Glomerular endothelial cell (primary cell): ENCODE results near the gene MAN2A1. TPM values are rescaled to one million over a fixed set of nuclear protein-coding genes. Genes with fewer than 3 reads are reported as not detected.

Source experiments
- DNase-seq: peaks from one replicate; pipeline ENCODE4 v3.0.0-alpha.2; 2011; ENCODE audit warnings: low read depth, low spot score; ENCODE audit errors: extremely low read depth
- total RNA-seq: library from RNA; depleted of rRNA; stranded (reverse); fragments of >200 nt; gene quantifications from 2 replicates; pipeline ENCODE4 v1.2.3, GENCODE V29; 2015

The MAN2A1 gene
- total RNA-seq, 1 donor from 2014 or later, result 78.0 TPM

DNA sequence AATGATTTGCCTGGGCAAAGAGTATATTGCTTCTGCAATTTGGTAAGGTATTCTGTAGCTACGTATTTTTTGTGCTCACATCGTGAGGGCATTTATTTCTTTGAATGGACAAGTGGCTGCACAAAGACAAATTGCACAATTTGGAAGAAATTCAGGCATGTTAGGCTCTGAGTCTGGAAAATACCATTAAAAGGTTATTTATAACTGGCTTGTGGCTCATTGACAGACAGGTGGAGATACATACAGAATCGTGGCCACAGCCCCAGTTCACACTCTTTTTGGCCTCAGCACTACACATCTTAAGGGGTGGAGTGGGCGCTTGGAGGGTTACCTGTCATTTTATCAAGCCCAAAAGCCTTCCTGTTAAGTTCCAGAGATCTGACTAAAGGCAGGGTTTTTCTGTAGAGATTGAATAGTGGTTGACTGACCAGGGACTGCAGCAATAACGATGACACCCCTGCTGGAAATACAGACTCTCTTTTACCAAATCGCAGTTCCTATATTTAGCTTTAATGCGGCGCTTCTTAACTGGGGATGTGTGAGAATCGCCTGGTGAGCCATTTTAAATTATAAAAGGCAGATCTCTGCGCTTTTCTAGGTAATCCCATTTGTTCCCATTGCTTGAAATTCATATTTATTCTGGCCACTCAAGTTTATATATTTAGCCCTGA is 14.7 kb downstream of the MAN2A1 start:
- DNase-seq, result no peak

- DNase-seq, result no peak
These were observed 15.9 kb downstream of the MAN2A1 start for GRCh38 chr5:109705596-109705995.

DNA sequence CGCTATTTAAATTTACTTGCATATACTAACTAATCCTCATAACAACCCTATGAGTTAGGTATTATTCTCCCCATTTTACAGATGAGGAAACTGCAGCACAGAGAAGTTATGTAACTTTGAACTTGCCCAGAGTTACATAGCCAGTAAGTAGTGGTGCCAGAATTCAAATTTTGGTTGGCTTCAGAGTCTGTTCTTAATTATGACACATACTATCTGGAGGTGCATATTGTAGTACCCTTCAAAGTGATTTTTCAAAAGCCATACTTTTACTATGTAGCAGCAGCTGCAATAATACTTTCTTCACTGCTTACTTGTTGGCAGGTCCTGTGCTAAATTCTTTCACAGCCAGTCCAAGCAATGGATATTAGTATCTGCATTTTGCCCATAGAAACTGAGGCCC is 16.4 kb downstream of the MAN2A1 start:
- DNase-seq, result no peak

GRCh38 chr5:109707531-109707930 is 17.8 kb downstream of the MAN2A1 start:
- DNase-seq, result no peak

- no peak for DNase-seq
These were observed 19.1 kb downstream of the MAN2A1 start for GRCh38 chr5:109708813-109709212.

- no peak for DNase-seq
These were observed 19.5 kb downstream of the MAN2A1 start for GRCh38 chr5:109709225-109709624.

- no peak for DNase-seq
These were observed 21.9 kb downstream of the MAN2A1 start for GRCh38 chr5:109711673-109712072.

DNA sequence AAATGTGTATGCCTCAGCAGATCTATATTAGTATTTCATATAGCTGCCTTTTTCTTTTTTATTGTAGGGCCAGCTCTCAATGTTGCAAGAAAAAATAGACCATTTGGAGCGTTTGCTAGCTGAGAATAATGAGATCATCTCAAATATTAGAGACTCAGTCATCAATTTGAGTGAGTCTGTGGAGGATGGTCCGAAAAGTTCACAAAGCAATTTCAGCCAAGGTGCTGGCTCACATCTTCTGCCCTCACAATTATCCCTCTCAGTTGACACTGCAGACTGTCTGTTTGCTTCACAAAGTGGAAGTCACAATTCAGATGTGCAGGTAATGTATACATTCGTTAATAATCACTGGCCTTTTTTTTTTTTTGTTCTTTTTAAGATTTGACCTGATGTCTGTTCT is 23.7 kb downstream of the MAN2A1 start:
- DNase-seq, result no peak

GRCh38 chr5:109714592-109714991 is 24.9 kb downstream of the MAN2A1 start:
- no peak for DNase-seq

- DNase-seq, result no peak
These were observed 28.5 kb downstream of the MAN2A1 start for GRCh38 chr5:109718216-109718615.

GRCh38 chr5:109718632-109719031 is 28.9 kb downstream of the MAN2A1 start:
- DNase-seq, result no peak

GRCh38 chr5:109719978-109720377 is 30.3 kb downstream of the MAN2A1 start:
- DNase-seq, result no peak

- no peak for DNase-seq
These were observed 32.0 kb downstream of the MAN2A1 start for GRCh38 chr5:109721741-109722140.

DNA sequence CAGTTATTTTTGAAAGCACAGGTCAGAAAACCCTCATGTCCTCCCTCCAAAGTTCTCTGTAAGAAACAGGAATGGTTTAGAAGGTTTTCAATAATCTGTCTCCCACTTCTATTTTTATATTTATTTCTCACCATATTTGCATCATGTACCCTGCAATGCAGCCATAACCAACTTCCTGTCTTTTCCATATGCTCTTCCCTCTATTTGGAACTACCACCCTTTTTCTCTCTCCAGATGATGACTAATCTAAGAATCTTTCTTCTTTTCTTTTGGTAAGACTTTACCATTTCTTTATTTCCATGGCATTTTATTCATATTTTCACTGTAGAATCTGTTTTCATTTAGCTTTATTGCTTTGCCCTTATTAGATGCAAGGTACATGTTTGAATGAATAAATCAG is 33.9 kb downstream of the MAN2A1 start:
- no peak for DNase-seq

- DNase-seq, result no peak
These were observed 35.4 kb downstream of the MAN2A1 start for GRCh38 chr5:109725135-109725534.

DNA sequence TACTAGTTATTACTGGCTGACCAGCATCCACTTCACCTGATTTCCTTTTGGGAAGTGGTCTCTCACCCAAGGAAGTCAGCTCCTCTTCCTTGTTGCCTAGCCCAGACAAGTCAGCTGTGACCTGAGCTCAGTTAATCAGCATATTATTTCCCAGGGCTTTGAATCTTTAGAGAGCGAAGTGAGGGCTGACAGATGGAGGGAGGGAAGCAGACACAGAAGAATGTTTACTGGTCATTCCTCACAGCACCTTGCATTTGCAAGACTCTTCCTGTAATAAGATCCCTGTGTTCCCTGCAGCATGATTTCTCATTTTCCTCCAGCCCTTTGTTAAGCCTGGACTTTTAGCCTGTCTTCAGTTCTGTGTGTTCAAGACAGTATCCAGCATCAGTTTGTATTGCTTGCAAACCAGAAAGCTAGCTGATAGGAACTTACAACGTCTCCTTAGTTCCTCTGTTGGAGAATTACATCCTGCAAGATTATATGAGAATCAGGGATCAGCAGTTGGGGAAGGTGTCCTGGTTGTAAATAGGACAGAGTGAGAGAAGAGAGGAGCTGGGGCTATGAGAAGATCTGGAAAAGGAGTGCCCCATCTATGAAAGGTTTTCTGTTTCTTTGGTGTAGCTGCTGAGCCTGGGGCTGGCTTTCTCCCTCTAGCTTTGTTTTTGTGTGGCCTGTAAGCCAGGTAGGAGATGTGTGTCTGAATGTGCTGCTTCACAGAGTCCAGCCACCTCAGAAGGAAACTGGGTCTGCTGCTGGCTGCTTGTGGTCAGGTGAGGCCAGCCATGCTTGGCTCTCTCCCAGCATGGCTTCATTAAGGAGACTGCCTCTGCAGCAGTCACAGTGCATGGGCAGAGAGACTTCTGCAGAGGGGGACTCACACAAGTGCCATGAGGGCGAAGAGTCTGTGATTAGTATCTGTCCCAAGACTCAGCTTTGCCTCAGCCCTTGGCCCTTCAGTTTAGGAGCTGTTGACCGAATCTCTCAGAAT is 50.3 kb downstream of the MAN2A1 start:
- DNase-seq, result no peak

DNA sequence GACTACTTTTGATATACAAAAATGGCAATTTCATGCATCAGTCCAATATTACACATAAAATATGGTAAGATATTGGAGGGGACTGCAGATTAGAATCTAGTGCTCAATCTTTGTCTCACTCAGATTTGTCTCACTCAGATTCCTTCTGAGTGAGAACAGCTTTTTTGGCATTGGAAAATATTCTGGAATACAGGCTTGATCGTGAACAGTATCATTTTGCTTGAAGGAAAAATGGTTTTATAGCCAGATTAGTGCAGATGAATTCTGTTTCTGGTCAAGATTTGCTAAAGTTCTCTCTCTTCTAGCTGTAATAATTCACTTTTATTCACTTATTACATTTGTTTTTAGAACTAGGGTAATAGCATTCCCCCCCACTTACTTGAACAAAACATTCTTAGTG is 51.2 kb downstream of the MAN2A1 start:
- DNase-seq, result no peak

- DNase-seq, result no peak
These were observed 51.7 kb downstream of the MAN2A1 start for GRCh38 chr5:109741390-109741789.

DNA sequence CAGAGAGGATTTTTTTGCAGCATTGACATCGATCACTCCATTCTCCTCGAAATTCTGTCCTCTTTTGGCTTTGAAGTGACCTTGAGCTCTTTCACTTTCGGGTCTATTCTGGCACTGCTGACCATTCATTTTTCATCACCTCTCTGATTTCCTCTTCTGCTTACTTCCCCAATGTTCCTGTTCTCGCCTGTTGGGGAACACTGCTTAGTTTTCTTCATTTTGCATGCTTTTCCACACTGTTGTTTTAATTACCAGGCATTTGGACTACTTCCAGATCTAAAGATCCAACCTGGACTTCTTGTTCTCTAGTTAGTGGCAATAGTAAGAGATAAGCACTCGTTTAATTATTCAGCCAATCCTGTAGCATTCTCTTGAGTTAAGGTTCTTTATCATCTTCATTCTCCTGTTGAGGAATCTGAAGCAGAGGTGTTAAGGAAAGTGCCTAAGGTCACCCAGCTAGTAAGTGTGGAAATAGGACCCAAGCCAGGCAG is 53.4 kb downstream of the MAN2A1 start:
- no peak for DNase-seq

DNA sequence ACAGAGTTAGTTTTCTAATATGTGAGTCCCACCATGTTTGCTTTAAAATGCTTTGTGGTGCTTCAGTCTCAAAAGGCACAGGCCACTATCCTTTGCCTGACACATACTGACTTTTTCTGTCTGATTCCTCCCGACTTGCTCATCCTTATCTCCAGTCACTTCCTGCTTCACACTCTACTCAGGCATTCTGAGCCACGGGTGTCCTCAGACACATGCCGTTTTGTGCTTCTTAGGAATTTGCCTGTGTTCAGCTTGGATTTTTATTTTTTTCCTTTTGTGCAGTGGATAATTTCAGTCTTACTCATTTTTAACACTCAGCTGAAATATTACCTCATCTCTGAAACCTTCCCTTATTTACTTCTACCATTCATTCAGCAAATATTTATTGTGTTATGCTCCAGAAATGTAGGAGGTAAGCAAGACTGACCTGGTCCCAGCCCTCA is 54.1 kb downstream of the MAN2A1 start:
- DNase-seq, result no peak

DNA sequence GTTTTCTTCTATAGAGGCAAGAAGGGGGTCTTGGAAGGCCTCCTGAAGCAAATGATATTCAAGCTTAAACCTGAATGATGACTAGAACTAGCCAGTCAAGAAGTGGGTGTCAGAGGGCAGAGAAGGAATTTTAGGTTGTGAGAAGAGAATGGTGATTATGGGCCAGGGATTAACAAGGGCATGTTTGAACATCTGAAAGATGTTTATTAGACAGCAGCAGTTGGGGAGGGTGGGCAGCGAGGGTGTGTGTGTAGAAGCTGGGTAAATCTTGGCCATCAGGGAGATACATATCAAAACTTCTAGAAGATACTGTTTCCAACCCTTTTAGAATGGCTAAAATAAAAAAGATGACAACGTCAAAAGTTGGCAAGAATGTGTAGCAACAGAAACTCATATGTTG is 54.5 kb downstream of the MAN2A1 start:
- DNase-seq, result no peak

DNA sequence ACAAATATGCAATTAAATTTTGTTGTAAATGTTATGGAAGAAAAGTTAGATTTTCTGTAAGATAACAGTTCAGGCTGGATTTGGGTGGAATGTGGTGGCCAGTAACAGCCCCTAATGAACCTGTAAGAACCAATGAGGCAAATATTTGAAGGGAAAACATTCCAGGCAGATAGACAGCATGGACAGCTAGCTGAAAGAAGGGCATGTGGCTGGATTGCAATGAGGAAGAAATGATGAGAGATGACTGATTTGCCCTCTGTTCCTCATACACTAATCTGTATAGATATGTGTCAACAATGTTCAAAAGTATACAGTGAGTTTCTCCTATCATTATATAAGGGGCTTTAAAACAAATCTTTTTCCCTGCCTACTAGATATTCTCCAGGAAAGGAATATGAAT is 58.8 kb downstream of the MAN2A1 start:
- DNase-seq, result no peak
